H1 (cell line): ENCODE data around the gene LCA5. TPM values are rescaled to one million over a fixed set of nuclear protein-coding genes. Genes with fewer than 3 reads are reported as not detected.

Source experiments
- CTCF ChIA-PET: fragments of 300-600 bp; sonication (Branson Sonifier 250); formaldehyde crosslinking; loops from one replicate; lab custom pipeline; 2021; ENCODE audit not compliant: partially characterized antibody; lab: Charles Lee
- POLR2A ChIA-PET: fragments of 300-600 bp; sonication (Branson Sonifier 250); formaldehyde crosslinking; loops from one replicate; lab custom pipeline; 2021; ENCODE audit warnings: inconsistent platforms; ENCODE audit not compliant: partially characterized antibody; lab: Charles Lee
- DNase-seq, 2 experiments: peaks; one replicate each; pipeline versions ENCODE4 v3.0.0 to v3.0.0-alpha.2; 2010 to 2022; ENCODE audit warnings: low spot score in 2 of 2, low read depth in 1 of 2, mixed read lengths in 1 of 2
- FAIRE-seq: peaks from 2 replicates; lab custom pipeline; 2011; peaks lifted over from hg19 to GRCh38; lab: Jason Lieb, UNC
- H2AFZ ChIP-seq: 2 replicates; pipeline ENCODE4 v1.8.1; 2012; ENCODE audit warnings: low read length, inconsistent platforms
- H2AK5ac ChIP-seq: 2 replicates; pipeline ENCODE4 v1.6.1; 2013; ENCODE audit warnings: low read depth, low read length
- H2BK120ac ChIP-seq: replicated peaks from 2 replicates; pipeline ENCODE3; 2013; ENCODE audit warnings: low read depth, low read length, inconsistent platforms
- H2BK12ac ChIP-seq: 2 replicates; pipeline ENCODE4 v1.6.1; 2013; ENCODE audit warnings: low read depth, low read length
- H2BK15ac ChIP-seq: 2 replicates; pipeline ENCODE4 v1.6.1; 2013; ENCODE audit warnings: low read length
- H2BK20ac ChIP-seq: 2 replicates; pipeline ENCODE4 v1.6.1; 2013; ENCODE audit warnings: low read length
- H2BK5ac ChIP-seq: 2 replicates; pipeline ENCODE4 v1.6.1; 2013; ENCODE audit warnings: low read depth, low read length
- H3K14ac ChIP-seq: 2 replicates; pipeline ENCODE4 v1.6.1; 2013; ENCODE audit warnings: inconsistent platforms; ENCODE audit not compliant: insufficient read length
- H3K18ac ChIP-seq: 2 replicates; pipeline ENCODE4 v1.6.1; 2013; ENCODE audit warnings: low read length; ENCODE audit errors: extremely low read depth
- H3K23ac ChIP-seq: 2 replicates; pipeline ENCODE4 v1.6.1; 2013; ENCODE audit warnings: inconsistent platforms; ENCODE audit not compliant: insufficient read length
- H3K23me2 ChIP-seq: 2 replicates; pipeline ENCODE4 v1.6.1; 2013; ENCODE audit warnings: low read depth, low read length
- H3K27ac ChIP-seq: 2 replicates; pipeline ENCODE4 v1.6.1; 2011; ENCODE audit warnings: low read depth, low read length, inconsistent platforms
- H3K27me3 ChIP-seq, 4 experiments: replicated peaks in 1 of 4; 1 replicate in 1 of 4; 2 replicates in 3 of 4; pipeline versions ENCODE4 v1.6.1 to v1.8.1; 2011 to 2013; ENCODE audit warnings: low read length in 3 of 4, mild to moderate bottlenecking in 3 of 4, inconsistent platforms in 2 of 4, mixed read lengths in 2 of 4, moderate library complexity in 1 of 4; ENCODE audit not compliant: control insufficient read depth in 3 of 4, insufficient read depth in 3 of 4; ENCODE audit errors: extremely low read depth in 1 of 4
- H3K36me3 ChIP-seq, 4 experiments: 2 replicates each; pipeline versions ENCODE4 v1.6.1 to v1.8.1; 2011 to 2013; ENCODE audit warnings: mild to moderate bottlenecking in 4 of 4, low read length in 3 of 4, moderate library complexity in 2 of 4, control low read depth in 1 of 4, inconsistent platforms in 1 of 4; ENCODE audit not compliant: insufficient read depth in 4 of 4, control insufficient read depth in 2 of 4
- H3K4ac ChIP-seq: replicated peaks from 2 replicates; pipeline ENCODE3; 2013; ENCODE audit warnings: low read length, low read depth, mixed read lengths, inconsistent platforms; ENCODE audit not compliant: insufficient read length
- H3K4me1 ChIP-seq, 4 experiments: replicated peaks in 1 of 4; 1 replicate in 1 of 4; 2 replicates in 3 of 4; pipeline versions ENCODE4 v1.6.1 to v1.8.1; 2011 to 2013; ENCODE audit warnings: low read length in 3 of 4, inconsistent platforms in 2 of 4, mixed read lengths in 1 of 4; ENCODE audit not compliant: insufficient read depth in 4 of 4, control insufficient read depth in 3 of 4
- H3K4me2 ChIP-seq, 2 experiments: 2 replicates each; pipeline versions ENCODE4 v1.6.1 to v1.8.1; 2011 to 2013; ENCODE audit warnings: low read depth in 2 of 2, low read length in 2 of 2, control low read depth in 1 of 2, inconsistent platforms in 1 of 2, mild to moderate bottlenecking in 1 of 2; ENCODE audit not compliant: insufficient read depth in 1 of 2
- H3K4me3 ChIP-seq, 4 experiments: fragments of 200-600, 300-600 bp in 1 of 4; sonication (generic), shearing (Covaris generic), sonication (Bioruptor Twin) in 1 of 4; 2 replicates each; pipeline versions ENCODE4 v1.5.1 to v1.8.1; 2011 to 2016; ENCODE audit warnings: low read length in 4 of 4, low read depth in 3 of 4, control low read depth in 2 of 4, inconsistent platforms in 2 of 4, mild to moderate bottlenecking in 2 of 4, mixed read lengths in 1 of 4, moderate library complexity in 1 of 4; ENCODE audit not compliant: insufficient read depth in 2 of 4; ENCODE audit errors: extremely low read depth in 1 of 4
- H3K56ac ChIP-seq: replicated peaks from 2 replicates; pipeline ENCODE3; 2013; ENCODE audit warnings: low read depth, mild to moderate bottlenecking, mixed read lengths, low read length, inconsistent platforms; ENCODE audit not compliant: insufficient read length
- H3K79me1 ChIP-seq: 2 replicates; pipeline ENCODE4 v1.6.1; 2013; ENCODE audit warnings: low read depth, low read length, control low read depth
- H3K79me2 ChIP-seq, 2 experiments: 2 replicates each; pipeline versions ENCODE4 v1.6.1 to v1.8.1; 2012 to 2013; ENCODE audit warnings: low read length in 2 of 2, mild to moderate bottlenecking in 2 of 2, inconsistent platforms in 1 of 2; ENCODE audit not compliant: insufficient read depth in 2 of 2, control insufficient read depth in 1 of 2
- H3K9ac ChIP-seq, 4 experiments: replicated peaks in 1 of 4; 1 replicate in 1 of 4; 2 replicates in 3 of 4; pipeline versions ENCODE4 v1.6.1 to v1.8.1; 2011 to 2013; ENCODE audit warnings: low read depth in 3 of 4, low read length in 3 of 4, control low read depth in 2 of 4, mild to moderate bottlenecking in 2 of 4, moderate library complexity in 2 of 4, inconsistent platforms in 1 of 4; ENCODE audit errors: extremely low read depth in 1 of 4
- H3K9me3 ChIP-seq, 2 experiments: 2 replicates each; pipeline versions ENCODE4 v1.6.1 to v1.8.1; 2012 to 2013; ENCODE audit warnings: mild to moderate bottlenecking in 2 of 2, moderate library complexity in 2 of 2, control low read depth in 1 of 2, inconsistent platforms in 1 of 2, low read depth in 1 of 2, low read length in 1 of 2, mixed read lengths in 1 of 2; ENCODE audit not compliant: insufficient read depth in 2 of 2
- H4K20me1 ChIP-seq, 2 experiments: replicated peaks in 1 of 2; 2 replicates each; pipeline versions ENCODE3 to v1.8.1; 2011 to 2013; ENCODE audit warnings: inconsistent platforms in 2 of 2, low read length in 2 of 2, mild to moderate bottlenecking in 1 of 2; ENCODE audit not compliant: insufficient read depth in 2 of 2, control insufficient read depth in 1 of 2
- H4K5ac ChIP-seq: 2 replicates; pipeline ENCODE4 v1.6.1; 2013; ENCODE audit warnings: low read length, low read depth, mixed read lengths, inconsistent platforms; ENCODE audit not compliant: insufficient read length
- H4K8ac ChIP-seq: 2 replicates; pipeline ENCODE4 v1.8.0; 2013; ENCODE audit warnings: mild to moderate bottlenecking, moderate library complexity, low read length, inconsistent platforms; ENCODE audit not compliant: insufficient read depth; ENCODE audit errors: extremely low read depth
- H4K91ac ChIP-seq: replicated peaks from 2 replicates; pipeline ENCODE3; 2013; ENCODE audit warnings: low read length, mixed read lengths, inconsistent platforms; ENCODE audit not compliant: insufficient read length
- CBX5 ChIP-seq: fragments of 300-800, 300-1000 bp; sonication (generic); IDR thresholded peaks from 2 replicates; pipeline ENCODE4 v1.7.1; 2016; ENCODE audit warnings: antibody characterized with exemption, low read length, low read depth
- EZH2 ChIP-seq: fragments of 200-600 bp; sonication (generic); IDR thresholded peaks from 2 replicates; pipeline ENCODE4 v1.7.1; 2012; ENCODE audit warnings: low read depth, mild to moderate bottlenecking, moderate library complexity, low read length, inconsistent platforms; ENCODE audit not compliant: severe bottlenecking
- JUN ChIP-seq: IDR thresholded peaks from 2 replicates; pipeline ENCODE4 v1.6.1; 2011; ENCODE audit warnings: low read depth, mild to moderate bottlenecking, improper control_type of control experiment, low read length
- POLR2AphosphoS5 ChIP-seq: IDR thresholded peaks from 2 replicates; pipeline ENCODE4 v1.6.1; 2011; ENCODE audit warnings: low read depth, low read length
- RAD21 ChIP-seq, 2 experiments: IDR thresholded peaks in 1 of 2; conservative IDR thresholded peaks in 1 of 2; 2 replicates each; pipeline ENCODE4 v1.6.1; 2011; ENCODE audit warnings: low read depth in 2 of 2, low read length in 2 of 2, improper control_type of control experiment in 1 of 2, inconsistent platforms in 1 of 2, mild to moderate bottlenecking in 1 of 2, moderate library complexity in 1 of 2
- WGBS, 2 experiments: shearing (Covaris generic) in 1 of 2; methylation state at CpG; one replicate each; pipeline versions ENCODE4 v1.1.6 to v1.1.7; 2013 to 2015; ENCODE audit warnings: low lambda C conversion rate in 2 of 2, mixed read lengths in 2 of 2, inconsistent platforms in 1 of 2, low coverage in 1 of 2, missing lambda C conversion rate in 1 of 2; ENCODE audit not compliant: insufficient replicate concordance in 2 of 2, insufficient coverage in 1 of 2, insufficient read length in 1 of 2; ENCODE audit errors: extremely low coverage in 1 of 2, missing lambda C conversion rate in 1 of 2; 5-methylcytosine and 5-hydroxymethylcytosine counted together
- polyA plus RNA-seq, 7 experiments: library from polyadenylated mRNA; depleted of rRNA in 3 of 7; stranded (reverse) in 5 of 7; unstranded in 2 of 7; fragments of >200 nt in 5 of 7; fragments of 200-250 nt in 2 of 7; gene quantifications; 1 replicate in 5 of 7; 2 replicates in 1 of 7; 4 replicates in 1 of 7; pipeline versions ENCODE4 v1.2.1 to v1.2.3, GENCODE V29; 2011 to 2013; ENCODE audit warnings: missing spikeins in 2 of 7, mixed read lengths in 2 of 7
- total RNA-seq: library from RNA; stranded (reverse); fragmentation: NEBNext Ultra II Directional; extraction: Animal tissue kit (Norgen Biotek cat#: 25700); gene quantifications from 2 replicates; pipeline ENCODE4 v1.2.1, GENCODE V29; 2021
- TF ChIP-seq, protein P1 (sequence below): IDR thresholded peaks from 2 replicates; pipeline ENCODE4 v1.6.1; 2012; ENCODE audit warnings: inconsistent platforms

Gene LCA5
- total and polyA plus RNA-seq, 2 of the 8 experiments (the other 6 are each of a cell fraction or from before 2014, with no cell fraction given), result 0.44 to 3.6 TPM

DNA sequence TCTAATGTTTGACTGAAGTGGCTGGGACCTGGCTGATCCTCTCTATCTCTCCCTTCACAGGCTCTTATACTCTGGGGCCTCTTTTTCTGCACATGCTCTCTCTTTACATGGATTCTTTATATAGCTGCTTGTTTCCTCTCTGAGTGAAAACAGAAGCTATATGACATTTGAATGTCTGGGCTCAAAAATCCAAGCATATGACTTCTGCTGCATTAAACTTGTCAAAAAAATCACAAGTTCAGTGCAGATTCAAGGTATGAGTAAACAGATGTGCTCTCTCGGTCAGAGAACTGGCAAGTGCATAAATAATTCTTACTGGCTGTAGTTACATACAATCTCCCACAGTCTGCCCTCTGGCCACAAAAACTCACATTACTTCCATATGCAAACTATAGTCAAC, 96.6 kb downstream of the LCA5 start:
- ChIA-PET CTCF (interaction anchor here (0.7 to 1.7 kb wide), 4 partner anchors 9 to 36 kb away, joined by 3 to 5 read pairs (median 4); no protein-coding TSS in a partner anchor), POLR2A (interaction anchor here (0.7 to 1.0 kb wide), 2 partner anchors 9 to 138 kb away, joined by 3 to 4 read pairs; no protein-coding TSS in a partner anchor)
- FAIRE-seq (no peak), DNase-seq (no peak)
- no peak overlapping the region for H2BK120ac ChIP-seq
- no peaks in the 10 kb centered on the region for H3K36me3 ChIP-seq
- H2AK5ac ChIP-seq, result no peak overlapping the region
- H2AFZ ChIP-seq, result no peak overlapping the region
- no peak overlapping the region for H2BK15ac ChIP-seq
- H3K27ac ChIP-seq, result no peak overlapping the region
- H3K56ac ChIP-seq, result no peak overlapping the region
- H4K20me1 ChIP-seq, result no peaks in the 10 kb centered on the region
- no peak overlapping the region for H4K91ac ChIP-seq
- no peak overlapping the region for H3K23ac ChIP-seq
- peaks cover 3 to 11% of the 10 kb centered on the region in 2 experiments; a peak in 2 of 4 replicates for H3K9me3 ChIP-seq
- no peaks in the 10 kb centered on the region for H3K23me2 ChIP-seq
- no peak overlapping the region for H3K18ac ChIP-seq
- H3K79me1 ChIP-seq, result no peaks in the 10 kb centered on the region
- no peak overlapping the region for H2BK12ac ChIP-seq
- WGBS, 2 experiments, result 71% methylated on average over 1 of the region's 1 CpG; no CpG with 5 or more reads in 1 of the 2 experiments
- no peak overlapping the region for H3K9ac ChIP-seq
- no peak overlapping the region for H3K4me2 ChIP-seq
- no peak overlapping the region for H4K5ac ChIP-seq
- H3K4me3 ChIP-seq, result no peak overlapping the region
- no peaks in the 10 kb centered on the region for H3K27me3 ChIP-seq
- no peak overlapping the region for H3K14ac ChIP-seq
- H3K79me2 ChIP-seq, result no peaks in the 10 kb centered on the region
- H2BK5ac ChIP-seq, result no peak overlapping the region
- no peak overlapping the region for H2BK20ac ChIP-seq
- H4K8ac ChIP-seq, result no peak overlapping the region
- no peak overlapping the region for H3K4ac ChIP-seq
- no peaks in the 10 kb centered on the region for H3K4me1 ChIP-seq
- no peak for TF ChIP-seq POLR2AphosphoS5
- TF ChIP-seq CBX5, result no peak
- TF ChIP-seq EZH2, result no peak
- TF ChIP-seq, protein P1, sequence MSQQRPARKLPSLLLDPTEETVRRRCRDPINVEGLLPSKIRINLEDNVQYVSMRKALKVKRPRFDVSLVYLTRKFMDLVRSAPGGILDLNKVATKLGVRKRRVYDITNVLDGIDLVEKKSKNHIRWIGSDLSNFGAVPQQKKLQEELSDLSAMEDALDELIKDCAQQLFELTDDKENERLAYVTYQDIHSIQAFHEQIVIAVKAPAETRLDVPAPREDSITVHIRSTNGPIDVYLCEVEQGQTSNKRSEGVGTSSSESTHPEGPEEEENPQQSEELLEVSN, result no peak
- TF ChIP-seq JUN, result no peak
- no peak for TF ChIP-seq RAD21 (IDR thresholded peaks at IDR 0.05 in 1 of 2, conservative IDR thresholded peaks at IDR 0.05 in 1 of 2; ENCODE audit: low read depth in 2 of 2, low read length in 2 of 2)
